Astrocyte of the spinal cord (primary cell): Measurements from ENCODE around the gene MBLAC2.

Experiments
- DNase-seq: peaks from one replicate; pipeline ENCODE4 v3.0.0; 2011; ENCODE audit warnings: low read depth, low spot score
- H3K4me3 ChIP-seq: 2 replicates; pipeline ENCODE4 v1.5.1; 2011; ENCODE audit warnings: low read depth, mild to moderate bottlenecking, low read length, moderate library complexity
- CTCF ChIP-seq: IDR thresholded peaks from 2 replicates; pipeline ENCODE4 v1.5.1; 2012; ENCODE audit warnings: low read depth, mild to moderate bottlenecking, low read length, inconsistent platforms
- in situ Hi-C: cut with HindIII; loops from 2 replicates; pipeline ENCODE4 v1.10.0; 2017; ENCODE audit warnings: low sequenced_read_pairs

Gene MBLAC2

GRCh38 chr5:90474235-90475107, at the start of gene MBLAC2, which contains the start of gene POLR3G:
Gene MBLAC2, minus strand, starts transcription at chr5:90474771. Its CDS starts 479 bp downstream, at chr5:90474292.
Gene POLR3G, plus strand, starts transcription at chr5:90474864. Its CDS starts 10,704 bp downstream, at chr5:90485568.
- TF ChIP-seq CTCF = peak; percentile 44
- peak within 1 kb of the TSS; percentile 54 for H3K4me3 ChIP-seq
- DNase-seq = peak; percentile 93
- in situ Hi-C loops = no loop called here

- DNase-seq = no peak
- H3K4me3 ChIP-seq = no peak overlapping the region
- TF ChIP-seq CTCF = no peak
- in situ Hi-C loops = no loop called here
These were observed 44.5 kb upstream of the MBLAC2 start for GRCh38 chr5:90519081-90519480.

DNA sequence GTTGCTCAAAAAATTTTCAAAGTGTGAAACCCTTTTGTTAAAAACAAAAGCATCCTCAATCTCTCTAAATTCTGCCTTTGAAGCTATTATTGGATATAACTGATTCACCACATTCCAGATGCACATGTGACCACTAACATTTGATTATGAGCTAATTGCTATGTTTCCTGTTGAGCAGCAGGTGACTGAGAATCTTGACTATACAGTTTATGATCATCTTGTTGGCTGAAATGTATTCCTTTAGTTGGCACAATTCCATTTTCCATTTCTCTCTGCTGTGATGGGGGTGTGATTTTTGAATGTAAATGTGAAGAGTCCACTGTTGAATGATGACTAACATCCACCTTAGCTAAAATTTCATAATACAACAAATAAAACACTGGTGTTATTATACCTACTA, 44.1 kb upstream of the MBLAC2 start:
- H3K4me3 ChIP-seq = no peak overlapping the region
- TF ChIP-seq CTCF = no peak
- no peak for DNase-seq
- in situ Hi-C loops = no loop called here

GRCh38 chr5:90514520-90514919, 39.9 kb upstream of the MBLAC2 start:
- in situ Hi-C loops = no loop called here
- H3K4me3 ChIP-seq = no peak overlapping the region
- no peak for TF ChIP-seq CTCF
- no peak for DNase-seq

DNA sequence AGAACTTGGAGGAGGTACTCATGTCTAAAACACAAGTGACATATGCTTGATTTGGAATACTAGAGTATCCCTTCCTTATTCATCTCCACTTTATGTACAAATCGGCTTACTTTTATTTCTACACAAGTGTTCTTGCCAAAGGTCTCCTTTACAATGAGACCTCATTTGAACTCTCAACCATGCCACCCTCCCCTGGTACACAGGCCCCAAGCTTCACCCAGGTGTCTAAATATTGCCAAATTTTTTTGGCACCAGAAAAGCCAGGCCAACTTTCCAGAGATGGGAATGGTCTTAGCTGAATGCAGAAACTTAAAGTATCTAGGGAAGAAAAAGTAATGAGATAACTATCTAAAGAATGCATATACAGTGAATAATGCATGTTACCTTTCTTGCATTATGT, 35.9 kb upstream of the MBLAC2 start:
- in situ Hi-C loops = no loop called here
- no peak overlapping the region for H3K4me3 ChIP-seq
- no peak for DNase-seq
- no peak for TF ChIP-seq CTCF

GRCh38 chr5:90506221-90506620, 31.6 kb upstream of the MBLAC2 start:
- DNase-seq = no peak
- no peak for TF ChIP-seq CTCF
- in situ Hi-C loops = no loop called here
- H3K4me3 ChIP-seq = no peak overlapping the region
